ENCODE data around the gene PCGF2. TPM values are rescaled to one million over a fixed set of nuclear protein-coding genes. Genes with fewer than 3 reads are reported as not detected.

PCGF2 gene
- polyA plus RNA-seq, 1 donor from 2014 or later: 11.7 TPM

DNA sequence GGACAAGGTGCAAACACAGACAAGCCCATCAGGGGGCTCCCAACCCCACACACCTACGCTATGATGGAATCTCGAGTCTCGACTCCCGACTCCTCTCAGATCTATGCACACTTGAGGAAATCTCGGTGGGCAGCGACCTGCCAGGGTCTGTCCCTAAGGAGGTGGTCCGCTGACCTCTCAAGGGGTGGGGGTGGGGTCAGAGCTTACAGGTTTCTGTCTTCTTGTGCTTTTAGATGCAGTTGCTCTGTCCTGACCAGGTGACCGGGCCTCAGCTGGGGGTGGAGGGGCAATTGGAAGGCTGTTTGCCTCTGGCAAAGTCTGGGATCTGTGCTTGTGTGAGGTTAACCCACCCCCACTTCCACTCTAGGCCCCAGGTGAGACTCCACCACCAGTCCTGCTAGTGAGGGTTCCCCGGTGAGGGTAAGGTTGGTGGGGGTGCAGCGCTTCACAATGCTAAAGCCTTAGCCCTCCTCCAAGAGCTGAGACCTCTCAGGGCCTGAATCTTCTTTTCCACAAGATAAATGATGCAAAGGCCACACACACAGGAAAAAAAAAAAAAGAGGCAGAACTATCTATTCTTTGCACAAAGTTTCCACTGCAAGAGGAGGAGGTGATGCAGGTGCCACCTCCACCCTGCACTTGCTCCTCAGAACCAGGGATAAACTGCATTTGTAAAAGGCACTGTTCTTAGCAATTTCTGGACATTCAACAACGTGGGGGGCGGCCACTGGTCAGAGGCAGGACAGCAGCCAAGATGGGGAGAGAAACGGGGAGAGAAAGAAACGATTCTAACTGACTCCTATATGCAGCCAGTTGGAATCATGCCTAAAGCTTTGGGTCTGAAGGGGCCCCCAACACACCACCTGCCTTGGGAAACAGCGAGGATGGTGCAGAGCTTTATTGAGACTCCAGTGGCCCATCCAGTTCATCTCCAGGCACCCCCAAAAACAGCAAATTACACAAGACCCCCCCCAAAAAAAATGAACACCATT, 13.9 kb downstream of the PCGF2 start:
- Histone ChIP-seq H3K4me3 (ENCODE audit: low read length) (no peak overlapping the region), H3K27me3 (ENCODE audit: insufficient read depth, low read depth, low read length) (no peaks in the 10 kb centered on the region), H3K9me3 (ENCODE audit: low read length) (no peaks in the 10 kb centered on the region), H2AFZ (ENCODE audit: low read depth, low read length) (no peak overlapping the region), H3K36me3 (ENCODE audit: insufficient read depth, low read length) (no peaks in the 10 kb centered on the region), H3F3A (ENCODE audit: insufficient read depth, low read length, poor library complexity, severe bottlenecking) (no peaks in the 10 kb centered on the region), H3K4me2 (ENCODE audit: low read length) (no peak overlapping the region), H4K20me1 (ENCODE audit: insufficient read depth) (peaks cover under 1% of the 10 kb centered on the region), H3K9ac (ENCODE audit: low read length) (no peak overlapping the region), H3K79me2 (replicated peaks; ENCODE audit: insufficient read depth, low read length) (no peaks in the 10 kb centered on the region), H3K27ac (ENCODE audit: low read length) (no peak overlapping the region), H3K9me2 (ENCODE audit: insufficient read depth, low read length) (no peaks in the 10 kb centered on the region)
- TF ChIP-seq REST (IDR thresholded peaks at IDR 0.05; ENCODE audit: borderline replicate concordance) (no peak), RAD21 (conservative IDR thresholded peaks at IDR 0.05) (peak; percentile 26), POLR2AphosphoS5 (IDR thresholded peaks at IDR 0.05) (peak; percentile 8)

DNA sequence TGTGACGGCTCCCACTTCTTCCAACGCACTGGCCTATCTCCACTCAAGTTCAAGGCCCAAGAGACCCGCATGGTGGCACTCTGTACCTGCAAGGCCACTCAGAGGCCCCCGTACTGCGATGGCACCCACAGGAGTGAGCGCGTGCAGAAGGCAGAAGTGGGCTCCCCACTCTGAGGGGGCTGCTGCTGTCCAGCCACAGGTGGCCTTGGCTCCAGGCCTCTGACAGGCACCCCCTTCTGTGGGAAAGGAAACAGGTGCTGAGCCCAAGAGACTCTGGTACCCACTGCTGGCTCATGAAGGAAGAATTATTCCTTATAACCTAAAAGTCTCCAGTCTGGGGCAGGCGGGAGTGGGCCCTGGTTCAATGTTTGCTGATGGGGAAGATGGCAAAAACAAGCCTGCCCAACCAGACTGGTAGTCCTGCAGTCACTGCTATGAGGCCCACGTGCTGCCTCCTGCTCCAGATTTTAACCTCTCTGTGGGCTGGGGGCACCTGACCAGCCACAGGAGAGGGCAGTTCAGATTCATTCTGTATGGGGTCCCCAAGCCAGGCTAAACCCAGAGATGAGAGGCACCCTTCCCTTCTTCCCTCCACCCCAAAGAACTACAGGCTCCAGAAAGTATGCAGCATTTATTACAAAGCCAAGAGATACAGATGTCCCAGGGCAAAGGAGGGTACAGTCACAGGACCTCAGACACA, 14.7 kb downstream of the PCGF2 start:
- Histone ChIP-seq H3K79me2 (replicated peaks; ENCODE audit: insufficient read depth, low read length) (no peaks in the 10 kb centered on the region), H3K9ac (ENCODE audit: low read length) (no peak overlapping the region), H3K27me3 (ENCODE audit: insufficient read depth, low read depth, low read length) (no peaks in the 10 kb centered on the region), H3F3A (ENCODE audit: insufficient read depth, low read length, poor library complexity, severe bottlenecking) (no peaks in the 10 kb centered on the region), H3K4me2 (ENCODE audit: low read length) (no peak overlapping the region), H3K9me3 (ENCODE audit: low read length) (no peaks in the 10 kb centered on the region), H4K20me1 (ENCODE audit: insufficient read depth) (no peaks in the 10 kb centered on the region), H3K4me3 (ENCODE audit: low read length) (no peak overlapping the region), H3K36me3 (ENCODE audit: insufficient read depth, low read length) (no peaks in the 10 kb centered on the region), H3K27ac (ENCODE audit: low read length) (no peak overlapping the region), H3K9me2 (ENCODE audit: insufficient read depth, low read length) (no peaks in the 10 kb centered on the region), H2AFZ (ENCODE audit: low read depth, low read length) (no peak overlapping the region)
- no peak for TF ChIP-seq MXI1 (conservative IDR thresholded peaks at IDR 0.05; ENCODE audit: poor library complexity, severe bottlenecking)
- TF ChIP-seq, protein P1, sequence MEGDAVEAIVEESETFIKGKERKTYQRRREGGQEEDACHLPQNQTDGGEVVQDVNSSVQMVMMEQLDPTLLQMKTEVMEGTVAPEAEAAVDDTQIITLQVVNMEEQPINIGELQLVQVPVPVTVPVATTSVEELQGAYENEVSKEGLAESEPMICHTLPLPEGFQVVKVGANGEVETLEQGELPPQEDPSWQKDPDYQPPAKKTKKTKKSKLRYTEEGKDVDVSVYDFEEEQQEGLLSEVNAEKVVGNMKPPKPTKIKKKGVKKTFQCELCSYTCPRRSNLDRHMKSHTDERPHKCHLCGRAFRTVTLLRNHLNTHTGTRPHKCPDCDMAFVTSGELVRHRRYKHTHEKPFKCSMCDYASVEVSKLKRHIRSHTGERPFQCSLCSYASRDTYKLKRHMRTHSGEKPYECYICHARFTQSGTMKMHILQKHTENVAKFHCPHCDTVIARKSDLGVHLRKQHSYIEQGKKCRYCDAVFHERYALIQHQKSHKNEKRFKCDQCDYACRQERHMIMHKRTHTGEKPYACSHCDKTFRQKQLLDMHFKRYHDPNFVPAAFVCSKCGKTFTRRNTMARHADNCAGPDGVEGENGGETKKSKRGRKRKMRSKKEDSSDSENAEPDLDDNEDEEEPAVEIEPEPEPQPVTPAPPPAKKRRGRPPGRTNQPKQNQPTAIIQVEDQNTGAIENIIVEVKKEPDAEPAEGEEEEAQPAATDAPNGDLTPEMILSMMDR (IDR thresholded peaks at IDR 0.05; ENCODE audit: poor library complexity, severe bottlenecking): peak; percentile 42
- no peak for TF ChIP-seq RAD21 (conservative IDR thresholded peaks at IDR 0.05)
- no peak for TF ChIP-seq SMC3 (conservative IDR thresholded peaks at IDR 0.05; ENCODE audit: poor library complexity)

Data from neural cell (in vitro differentiated cells).